Measurements from ENCODE around the gene MST1R.

Gene MST1R

DNA sequence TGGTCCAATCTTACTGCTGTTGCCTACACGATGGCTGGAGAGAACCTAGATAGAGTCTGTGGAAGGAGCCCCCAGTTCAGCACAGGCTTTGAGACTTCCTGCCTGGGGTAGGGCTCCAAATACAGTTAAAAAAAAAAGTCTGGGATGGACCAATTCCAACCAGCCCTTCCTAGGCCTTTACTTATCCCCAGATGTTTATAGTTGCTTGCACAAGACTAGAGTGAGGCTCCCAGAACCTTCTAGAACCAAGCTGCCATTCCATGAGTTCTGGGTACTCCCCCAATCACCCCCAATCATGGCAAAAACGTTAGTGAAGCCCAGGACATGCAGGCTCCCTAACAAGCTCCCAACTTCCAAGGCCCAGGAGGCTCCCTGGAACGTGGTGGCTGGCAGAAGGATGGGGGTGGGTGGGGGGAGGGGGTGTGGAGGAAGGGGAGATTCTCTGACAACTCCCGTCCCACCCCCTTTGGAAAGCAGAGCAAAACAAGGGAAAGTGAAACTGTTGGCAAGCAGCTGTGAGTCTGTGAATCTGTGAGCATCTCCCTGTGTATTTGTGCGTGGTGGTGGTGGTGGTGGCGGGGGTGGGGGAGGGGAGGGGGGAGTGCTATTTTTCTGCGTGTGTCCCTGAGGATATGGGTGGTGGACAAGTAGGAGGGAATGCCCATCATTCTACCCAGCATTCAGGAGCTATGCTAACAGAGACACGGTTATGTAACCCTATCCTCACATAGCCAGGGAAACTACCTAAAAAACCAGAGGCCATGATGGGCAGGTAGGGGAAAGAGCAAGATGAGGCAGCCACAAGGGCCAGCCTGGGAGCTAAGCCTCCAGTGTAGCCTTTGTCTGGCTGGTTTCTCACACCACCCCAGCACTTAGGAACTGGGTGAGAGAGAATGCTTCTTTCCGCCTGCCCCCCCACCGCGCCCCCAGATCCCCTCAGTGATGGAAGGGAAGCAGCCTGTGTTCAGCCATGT is 2.0 kb downstream of the MST1R start:
- FAIRE-seq (peak; percentile 78), DNase-seq (ENCODE audit: insufficient read length, low spot score) (no peak)
- TF ChIP-seq SPI1 (IDR thresholded peaks at IDR 0.05; ENCODE audit: low read depth, low read length): no peak
- no peak for TF ChIP-seq PAX5 (IDR thresholded peaks at IDR 0.05; ENCODE audit: insufficient read depth, low read length, severe bottlenecking)
- TF ChIP-seq POLR2A (IDR thresholded peaks at IDR 0.05; ENCODE audit: low read depth, low read length): no peak
- TF ChIP-seq TAF1 (IDR thresholded peaks at IDR 0.05; ENCODE audit: low read depth, low read length): no peak
- TF ChIP-seq POU2F2 (IDR thresholded peaks at IDR 0.05; ENCODE audit: low read depth, low read length): no peak
- no peak for TF ChIP-seq POLR2AphosphoS5 (IDR thresholded peaks at IDR 0.05; ENCODE audit: low read depth, low read length)

DNA sequence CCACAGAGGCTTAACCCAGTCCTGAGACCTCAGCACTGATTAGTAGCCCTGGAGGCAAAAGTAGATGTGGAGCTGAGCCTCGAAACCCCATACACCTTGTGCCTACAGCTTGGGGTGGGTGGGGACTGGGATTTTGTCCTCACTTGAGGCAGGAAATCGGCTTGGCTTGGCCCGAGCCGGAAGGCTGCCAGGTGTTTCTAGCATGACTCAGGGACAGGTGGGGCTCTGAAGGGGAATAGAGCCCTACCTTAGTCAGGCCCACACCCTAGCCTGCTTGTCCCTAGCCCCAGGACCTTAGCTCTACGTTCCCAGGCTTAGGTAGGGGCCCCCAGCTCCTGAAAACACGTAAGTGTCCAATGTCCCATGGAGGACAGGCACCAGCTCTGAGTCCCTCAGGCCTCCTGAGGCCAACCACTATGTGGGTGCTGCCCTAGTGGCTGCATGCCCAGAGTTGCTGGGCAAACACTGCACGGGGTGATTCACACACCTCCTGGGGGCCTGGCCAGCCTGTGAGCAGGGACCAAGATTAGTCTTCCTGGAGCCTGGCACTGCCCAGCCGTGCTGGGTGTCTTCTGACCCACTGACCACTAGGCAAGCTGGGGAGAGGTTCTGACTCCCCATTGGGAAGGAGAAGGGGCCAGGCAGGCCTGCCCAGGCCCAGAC is 3.1 kb downstream of the MST1R start:
- DNase-seq (ENCODE audit: insufficient read length, low spot score) (no peak), FAIRE-seq (no peak)

DNA sequence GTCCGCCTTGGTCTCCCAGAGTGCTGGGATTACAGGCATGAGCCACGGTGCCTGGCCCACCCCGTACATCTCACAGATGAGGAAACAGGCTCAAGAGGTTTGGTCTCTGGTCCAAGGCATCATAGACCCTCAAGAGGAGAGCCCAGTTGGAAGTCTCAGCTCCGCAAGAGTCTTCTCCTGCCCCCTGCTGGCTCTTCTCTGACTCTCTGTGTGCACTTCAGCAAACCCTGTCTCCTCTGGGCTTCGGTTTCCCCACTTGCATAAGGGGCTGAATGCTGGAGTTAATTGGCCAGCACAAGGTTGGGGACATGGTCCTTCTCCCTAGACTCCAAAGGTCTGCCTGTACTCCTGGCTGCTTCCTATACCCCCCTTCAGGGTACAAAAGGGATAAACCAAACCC is 3.9 kb downstream of the MST1R start:
- DNase-seq (ENCODE audit: insufficient read length, low spot score) (no peak), FAIRE-seq (no peak)
- TF ChIP-seq SPI1 (IDR thresholded peaks at IDR 0.05; ENCODE audit: low read depth, low read length) (no peak), POU2F2 (IDR thresholded peaks at IDR 0.05; ENCODE audit: low read depth, low read length) (no peak), POLR2A (IDR thresholded peaks at IDR 0.05; ENCODE audit: low read depth, low read length) (no peak), TAF1 (IDR thresholded peaks at IDR 0.05; ENCODE audit: low read depth, low read length) (no peak), PAX5 (IDR thresholded peaks at IDR 0.05; ENCODE audit: insufficient read depth, low read length, severe bottlenecking) (no peak), POLR2AphosphoS5 (IDR thresholded peaks at IDR 0.05; ENCODE audit: low read depth, low read length) (no peak)

More for the DNA sequence above, 3.1 kb downstream of the MST1R start:
- TF ChIP-seq SPI1 (IDR thresholded peaks at IDR 0.05; ENCODE audit: low read depth, low read length): no peak
- TF ChIP-seq POLR2AphosphoS5 (IDR thresholded peaks at IDR 0.05; ENCODE audit: low read depth, low read length): no peak
- TF ChIP-seq PAX5 (IDR thresholded peaks at IDR 0.05; ENCODE audit: insufficient read depth, low read length, severe bottlenecking): no peak

DNA sequence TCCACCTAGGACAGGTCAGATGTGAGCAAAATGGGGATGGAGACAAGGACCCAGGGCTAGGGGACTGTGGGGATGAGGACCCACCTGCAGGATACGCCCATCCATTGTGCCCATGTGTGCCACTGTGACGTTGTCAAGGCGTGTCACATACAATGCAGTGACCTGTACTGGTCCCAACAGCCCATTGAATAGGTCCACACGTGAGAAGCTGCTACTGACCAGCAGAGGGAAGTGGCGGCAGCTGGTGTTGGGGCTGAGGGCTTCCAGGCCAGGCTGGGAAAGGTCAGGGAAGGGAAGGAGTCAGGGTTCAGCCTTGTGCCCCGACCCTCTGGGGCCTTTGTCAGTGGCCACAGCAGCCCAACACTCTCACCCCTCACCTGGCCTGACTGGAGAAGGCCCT is 4.7 kb downstream of the MST1R start:
- FAIRE-seq (peak; percentile 35), DNase-seq (ENCODE audit: insufficient read length, low spot score) (no peak)
- TF ChIP-seq SPI1 (IDR thresholded peaks at IDR 0.05; ENCODE audit: low read depth, low read length) (no peak), TAF1 (IDR thresholded peaks at IDR 0.05; ENCODE audit: low read depth, low read length) (no peak), POLR2A (IDR thresholded peaks at IDR 0.05; ENCODE audit: low read depth, low read length) (no peak), POLR2AphosphoS5 (IDR thresholded peaks at IDR 0.05; ENCODE audit: low read depth, low read length) (no peak), POU2F2 (IDR thresholded peaks at IDR 0.05; ENCODE audit: low read depth, low read length) (no peak), PAX5 (IDR thresholded peaks at IDR 0.05; ENCODE audit: insufficient read depth, low read length, severe bottlenecking) (no peak)

DNA sequence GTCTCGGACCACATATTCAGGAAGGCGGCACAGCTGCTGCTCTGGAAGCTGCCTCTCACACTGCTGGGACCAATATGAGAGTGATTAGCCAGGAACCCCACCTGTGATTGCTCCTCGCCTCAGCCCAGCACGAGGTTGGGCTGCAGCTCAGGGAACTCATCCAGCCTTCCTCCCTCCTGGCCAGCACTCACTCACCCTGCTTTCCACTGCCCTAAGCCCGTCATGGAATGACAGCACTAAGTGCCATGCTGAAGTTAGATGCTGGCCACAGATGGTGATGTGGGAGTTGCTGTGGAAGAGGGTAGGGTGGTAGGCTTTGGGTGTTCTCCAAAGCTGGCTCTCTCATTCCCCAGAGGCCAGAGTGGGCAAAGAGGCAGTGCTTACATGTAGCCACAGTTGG is 7.3 kb downstream of the MST1R start:
- TF ChIP-seq POLR2A (IDR thresholded peaks at IDR 0.05; ENCODE audit: low read depth, low read length) (no peak), SPI1 (IDR thresholded peaks at IDR 0.05; ENCODE audit: low read depth, low read length) (no peak), POU2F2 (IDR thresholded peaks at IDR 0.05; ENCODE audit: low read depth, low read length) (no peak), PAX5 (IDR thresholded peaks at IDR 0.05; ENCODE audit: insufficient read depth, low read length, severe bottlenecking) (no peak), POLR2AphosphoS5 (IDR thresholded peaks at IDR 0.05; ENCODE audit: low read depth, low read length) (no peak), TAF1 (IDR thresholded peaks at IDR 0.05; ENCODE audit: low read depth, low read length) (no peak)
- DNase-seq (ENCODE audit: insufficient read length, low spot score) (no peak), FAIRE-seq (no peak)

DNA sequence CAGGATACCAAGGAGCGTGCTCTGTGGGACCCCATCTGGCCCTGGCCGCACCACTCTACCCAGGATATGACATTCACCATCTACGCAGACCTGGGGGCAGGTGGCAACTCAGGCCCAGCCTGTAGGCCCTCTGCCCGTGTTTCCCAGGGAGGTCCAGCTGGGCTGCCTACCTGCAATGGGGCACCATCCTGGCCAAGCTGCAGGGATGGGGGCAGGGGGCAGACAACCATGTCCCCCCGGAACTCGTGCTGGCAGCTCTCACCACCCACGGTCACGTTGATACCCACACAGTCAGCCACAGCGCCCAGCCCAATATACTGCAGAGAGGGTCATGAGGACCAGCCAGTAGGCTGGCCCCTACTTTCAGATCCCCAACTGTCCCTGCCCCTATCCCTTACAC is 7.9 kb downstream of the MST1R start:
- DNase-seq (ENCODE audit: insufficient read length, low spot score) (no peak), FAIRE-seq (no peak)
- TF ChIP-seq PAX5 (IDR thresholded peaks at IDR 0.05; ENCODE audit: insufficient read depth, low read length, severe bottlenecking): no peak
- TF ChIP-seq POLR2A (IDR thresholded peaks at IDR 0.05; ENCODE audit: low read depth, low read length): no peak
- TF ChIP-seq POLR2AphosphoS5 (IDR thresholded peaks at IDR 0.05; ENCODE audit: low read depth, low read length): no peak
- no peak for TF ChIP-seq TAF1 (IDR thresholded peaks at IDR 0.05; ENCODE audit: low read depth, low read length)
- TF ChIP-seq SPI1 (IDR thresholded peaks at IDR 0.05; ENCODE audit: low read depth, low read length): no peak
- TF ChIP-seq POU2F2 (IDR thresholded peaks at IDR 0.05; ENCODE audit: low read depth, low read length): no peak

DNA sequence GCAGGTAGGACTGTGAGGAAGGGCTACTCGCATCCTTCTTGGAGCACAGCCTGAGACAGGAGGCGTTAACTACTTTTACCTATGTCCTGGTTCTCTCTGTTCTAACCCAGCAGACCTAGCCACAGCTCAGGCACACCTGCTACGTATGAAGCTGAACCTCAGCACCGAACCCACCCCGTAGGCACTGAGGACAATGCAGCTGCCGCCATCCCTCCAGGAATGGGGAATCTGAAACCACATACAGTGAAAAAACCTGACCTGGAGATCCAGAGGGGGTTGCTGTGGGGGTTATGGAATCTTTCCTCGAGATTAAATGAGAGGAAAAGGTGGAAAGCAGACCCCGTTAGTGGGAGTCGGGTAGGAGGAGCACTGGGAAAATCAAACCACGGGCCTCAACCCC is 14.4 kb downstream of the MST1R start:
- no peak for TF ChIP-seq POLR2A (IDR thresholded peaks at IDR 0.05; ENCODE audit: low read depth, low read length)
- TF ChIP-seq TAF1 (IDR thresholded peaks at IDR 0.05; ENCODE audit: low read depth, low read length): no peak
- TF ChIP-seq POLR2AphosphoS5 (IDR thresholded peaks at IDR 0.05; ENCODE audit: low read depth, low read length): no peak
- no peak for TF ChIP-seq POU2F2 (IDR thresholded peaks at IDR 0.05; ENCODE audit: low read depth, low read length)
- TF ChIP-seq SPI1 (IDR thresholded peaks at IDR 0.05; ENCODE audit: low read depth, low read length): no peak
- no peak for TF ChIP-seq PAX5 (IDR thresholded peaks at IDR 0.05; ENCODE audit: insufficient read depth, low read length, severe bottlenecking)
- FAIRE-seq (no peak), DNase-seq (ENCODE audit: insufficient read length, low spot score) (no peak)

DNA sequence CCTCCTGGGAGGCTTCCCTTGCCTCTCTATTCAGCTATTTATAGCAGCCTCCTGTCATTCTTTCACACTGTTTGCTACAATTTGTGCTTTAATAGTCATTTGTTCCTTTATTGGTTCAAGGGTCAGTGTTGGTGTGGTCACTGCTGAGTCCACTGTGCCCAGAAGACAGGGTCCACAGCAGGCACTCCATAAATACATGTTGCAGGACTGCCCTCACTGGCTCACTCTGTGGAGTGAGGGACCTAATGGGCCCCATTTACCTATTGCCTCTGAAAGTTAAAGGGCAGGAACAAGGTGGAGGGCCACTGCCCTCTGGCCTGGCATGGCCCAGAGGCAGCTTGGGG is 16.8 kb downstream of the MST1R start:
- FAIRE-seq (no peak), DNase-seq (ENCODE audit: insufficient read length, low spot score) (no peak)
- no peak for TF ChIP-seq SPI1 (IDR thresholded peaks at IDR 0.05; ENCODE audit: low read depth, low read length)

DNA sequence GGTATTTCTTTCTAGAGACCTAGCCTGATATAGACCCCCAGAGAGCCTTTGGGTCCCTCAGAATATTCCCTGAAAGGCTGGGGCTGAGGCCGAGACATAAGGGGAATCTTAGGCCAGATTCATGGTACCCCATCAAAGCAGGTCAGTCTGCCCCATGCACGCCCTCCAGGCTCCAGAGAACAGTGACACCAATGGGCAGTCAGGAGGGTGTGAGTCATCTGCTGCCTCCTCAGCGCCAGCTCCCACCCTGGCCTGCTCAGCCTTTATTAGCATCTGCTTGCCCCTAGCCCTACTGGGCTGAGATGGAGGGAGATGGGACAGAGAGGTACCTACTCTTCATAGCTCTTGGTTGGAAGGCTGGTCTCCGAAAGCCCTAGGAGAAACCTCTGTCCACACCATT is 19.7 kb downstream of the MST1R start:
- DNase-seq (ENCODE audit: insufficient read length, low spot score) (no peak), FAIRE-seq (no peak)
- TF ChIP-seq PAX5 (IDR thresholded peaks at IDR 0.05; ENCODE audit: insufficient read depth, low read length, severe bottlenecking) (no peak), POLR2A (IDR thresholded peaks at IDR 0.05; ENCODE audit: low read depth, low read length) (no peak), POLR2AphosphoS5 (IDR thresholded peaks at IDR 0.05; ENCODE audit: low read depth, low read length) (no peak), TAF1 (IDR thresholded peaks at IDR 0.05; ENCODE audit: low read depth, low read length) (no peak), SPI1 (IDR thresholded peaks at IDR 0.05; ENCODE audit: low read depth, low read length) (no peak), POU2F2 (IDR thresholded peaks at IDR 0.05; ENCODE audit: low read depth, low read length) (no peak)
